HCT116 (cell line): ENCODE results near the gene PALMD. TPM values are rescaled to one million over a fixed set of nuclear protein-coding genes. Genes with fewer than 3 reads are reported as not detected.

ENCODE experiments used
- ATAC-seq: fragments of 200-7000 bp; cut with Tn5 transposase; 2 replicates; pipeline ENCODE4 v1.9.1; 2020; ENCODE audit warnings: mild to moderate bottlenecking, moderate library complexity
- BruUV-seq: library from RNA; stranded (reverse); fragments of 400-500 nt; replicated peaks from 2 replicates; lab custom pipeline; 2021; lab: Mats Ljungman, UMichigan
- CTCF ChIA-PET: fragments of 300-600 bp; sonication (Branson Sonifier 250); formaldehyde crosslinking; loops from one replicate; lab custom pipeline; 2021; ENCODE audit warnings: antibody characterized with exemption; lab: Charles Lee
- POLR2A ChIA-PET: fragments of 300-600, 350-600 bp; sonication (Branson Sonifier 250); formaldehyde crosslinking; loops from one replicate; lab custom pipeline; 2021; ENCODE audit warnings: antibody characterized with exemption; lab: Charles Lee
- RAD21 ChIA-PET, 2 experiments: fragments of 300-600 bp; sonication (Branson Sonifier 250); formaldehyde crosslinking; loops; one replicate each; lab custom pipeline; 2023; ENCODE audit warnings: low total read pairs in 2 of 2; ENCODE audit not compliant: uncharacterized antibody in 2 of 2, unreplicated experiment in 2 of 2, low non-redundant PET in 1 of 2; lab: Charles Lee
- DNase-seq: peaks from one replicate; pipeline ENCODE4 v3.0.0-alpha.2; 2010; ENCODE audit warnings: low read depth, low spot score
- H2AFZ ChIP-seq: fragments of 200-600 bp; shearing (Covaris generic), sonication (generic); 2 replicates; pipeline ENCODE4 v1.6.1; 2017; ENCODE audit warnings: low read depth, mixed run types, mixed read lengths, antibody characterized with exemption, low read length; ENCODE audit not compliant: poor library complexity, severe bottlenecking
- H3K27ac ChIP-seq: 2 replicates; pipeline ENCODE4 v1.5.1; 2012; ENCODE audit warnings: low read depth, low read length
- H3K27me3 ChIP-seq: fragments of 200-600 bp; sonication (generic); 2 replicates; pipeline ENCODE4 v1.6.1; 2016; ENCODE audit warnings: mixed run types, low read length, mixed read lengths; ENCODE audit not compliant: insufficient read depth
- H3K36me3 ChIP-seq, 2 experiments: fragments of 200-500 bp in 1 of 2; fragments of 200-600 bp in 1 of 2; sonication (Bioruptor generic) in 1 of 2; sonication (generic) in 1 of 2; 2 replicates each; pipeline versions ENCODE4 v1.5.1 to v1.6.1; 2014 to 2016; ENCODE audit warnings: low read length in 2 of 2, inconsistent platforms in 1 of 2, mixed read lengths in 1 of 2, mixed run types in 1 of 2; ENCODE audit not compliant: insufficient read depth in 2 of 2, control insufficient read depth in 1 of 2
- H3K4me1 ChIP-seq, 2 experiments: fragments of 200-600 bp in 1 of 2; sonication (generic) in 1 of 2; 2 replicates each; pipeline versions ENCODE4 v1.5.1 to v1.6.1; 2012 to 2017; ENCODE audit warnings: low read length in 2 of 2, inconsistent platforms in 1 of 2, mild to moderate bottlenecking in 1 of 2, mixed read lengths in 1 of 2, mixed run types in 1 of 2, moderate library complexity in 1 of 2; ENCODE audit not compliant: insufficient read depth in 2 of 2, control insufficient read depth in 1 of 2
- H3K4me2 ChIP-seq: fragments of 200-600 bp; sonication (generic); 2 replicates; pipeline ENCODE4 v1.6.1; 2017; ENCODE audit warnings: mixed run types, low read length, mixed read lengths
- H3K4me3 ChIP-seq, 2 experiments: fragments of 200-600 bp in 1 of 2; sonication (generic) in 1 of 2; replicated peaks in 1 of 2; 2 replicates each; pipeline ENCODE4 v1.5.1; 2011 to 2016; ENCODE audit warnings: low read length in 2 of 2, control low read depth in 1 of 2, low read depth in 1 of 2, mild to moderate bottlenecking in 1 of 2, mixed read lengths in 1 of 2, mixed run types in 1 of 2
- H3K79me2 ChIP-seq: fragments of 200-600 bp; sonication (generic); 2 replicates; pipeline ENCODE4 v1.6.1; 2017; ENCODE audit warnings: mild to moderate bottlenecking, mixed run types, low read length, moderate library complexity, mixed read lengths; ENCODE audit not compliant: insufficient read depth
- H3K9ac ChIP-seq: fragments of 200-600 bp; sonication (generic); 2 replicates; pipeline ENCODE4 v1.6.1; 2016; ENCODE audit warnings: low read length, mixed read lengths
- H3K9me2 ChIP-seq: fragments of 200-600 bp; sonication (generic), shearing (Covaris generic); 2 replicates; pipeline ENCODE4 v1.6.1; 2017; ENCODE audit warnings: mixed run types, mild to moderate bottlenecking, moderate library complexity; ENCODE audit not compliant: insufficient read depth
- H3K9me3 ChIP-seq, 2 experiments: fragments of 200-500 bp in 1 of 2; fragments of 200-600 bp in 1 of 2; sonication (Bioruptor generic) in 1 of 2; sonication (generic) in 1 of 2; 2 replicates each; pipeline ENCODE4 v1.6.1; 2014 to 2017; ENCODE audit warnings: low read length in 2 of 2, mixed read lengths in 2 of 2, inconsistent platforms in 1 of 2, low read depth in 1 of 2, mild to moderate bottlenecking in 1 of 2, mixed run types in 1 of 2, moderate library complexity in 1 of 2; ENCODE audit not compliant: control insufficient read depth in 1 of 2, insufficient read depth in 1 of 2
- H4K20me1 ChIP-seq: fragments of 200-600 bp; sonication (generic), shearing (Covaris generic); 2 replicates; pipeline ENCODE4 v1.6.1; 2017; ENCODE audit warnings: mixed run types, mild to moderate bottlenecking, moderate library complexity; ENCODE audit not compliant: insufficient read depth
- CBX3 ChIP-seq: IDR thresholded peaks from 2 replicates; pipeline ENCODE4 v1.6.1; 2012; ENCODE audit warnings: low read depth
- CTCF ChIP-seq, 3 experiments: fragments of 200-600 bp in 1 of 3; sonication (generic) in 1 of 3; IDR thresholded peaks in 2 of 3; conservative IDR thresholded peaks in 1 of 3; 2 replicates each; pipeline ENCODE4 v1.5.1; 2012 to 2017; ENCODE audit warnings: low read depth in 2 of 3, low read length in 2 of 3, antibody characterized with exemption in 1 of 3, borderline replicate concordance in 1 of 3, control low read depth in 1 of 3, mild to moderate bottlenecking in 1 of 3, mixed read lengths in 1 of 3, mixed run types in 1 of 3, moderate library complexity in 1 of 3; ENCODE audit not compliant: insufficient read depth in 1 of 3
- EGR1 ChIP-seq: IDR thresholded peaks from 2 replicates; pipeline ENCODE4 v1.6.1; 2012; ENCODE audit warnings: low read depth
- ELF1 ChIP-seq: IDR thresholded peaks from 2 replicates; pipeline ENCODE4 v1.6.1; 2012; ENCODE audit warnings: low read depth, borderline replicate concordance
- EZH2phosphoT487 ChIP-seq: fragments of 200-600 bp; IDR thresholded peaks from 2 replicates; pipeline ENCODE4 v1.6.1; 2018; ENCODE audit warnings: antibody characterized with exemption, borderline replicate concordance
- FOSL1 ChIP-seq: IDR thresholded peaks from 2 replicates; pipeline ENCODE4 v1.6.1; 2012; ENCODE audit warnings: low read depth
- POLR2A ChIP-seq: IDR thresholded peaks from 2 replicates; pipeline ENCODE4 v1.7.0; 2011; ENCODE audit warnings: borderline replicate concordance; ENCODE audit not compliant: insufficient read depth, insufficient read length; ENCODE audit errors: extremely low read depth
- RAD21 ChIP-seq: IDR thresholded peaks from 2 replicates; pipeline ENCODE4 v1.6.1; 2012; ENCODE audit warnings: low read depth, mild to moderate bottlenecking
- SIN3A ChIP-seq: IDR thresholded peaks from 2 replicates; pipeline ENCODE4 v1.6.1; 2012; ENCODE audit warnings: low read depth
- SP1 ChIP-seq: IDR thresholded peaks from 2 replicates; pipeline ENCODE4 v1.6.1; 2012; ENCODE audit warnings: low read depth
- SRF ChIP-seq: IDR thresholded peaks from 2 replicates; pipeline ENCODE4 v1.6.1; 2012; ENCODE audit warnings: low read depth
- TCF7L2 ChIP-seq: IDR thresholded peaks from 2 replicates; pipeline ENCODE4 v1.7.0; 2011; ENCODE audit warnings: borderline replicate concordance, inconsistent platforms; ENCODE audit not compliant: insufficient read depth, insufficient read length; ENCODE audit errors: extremely low read depth
- YY1 ChIP-seq: IDR thresholded peaks from 2 replicates; pipeline ENCODE4 v1.6.1; 2011; ENCODE audit warnings: low read length, low read depth, moderate library complexity, mild to moderate bottlenecking; ENCODE audit not compliant: insufficient replicate concordance; ENCODE audit errors: extremely low read depth
- intact Hi-C: fragments of 100-400 bp; cut with micrococcal nuclease; formaldehyde crosslinking; loops from 2 replicates; pipeline ENCODE4 v1.10.0; 2022
- total RNA-seq: library from RNA; stranded (reverse); gene quantifications from one replicate; pipeline ENCODE4 v1.2.1, GENCODE V29; 2021; ENCODE audit not compliant: unreplicated experiment
- TF ChIP-seq, protein P1 (sequence below): IDR thresholded peaks from 2 replicates; pipeline ENCODE4 v1.6.1; 2012; ENCODE audit warnings: low read depth

PALMD gene
- total RNA-seq, 1 experiment from 2014 or later = 0.12 TPM

DNA sequence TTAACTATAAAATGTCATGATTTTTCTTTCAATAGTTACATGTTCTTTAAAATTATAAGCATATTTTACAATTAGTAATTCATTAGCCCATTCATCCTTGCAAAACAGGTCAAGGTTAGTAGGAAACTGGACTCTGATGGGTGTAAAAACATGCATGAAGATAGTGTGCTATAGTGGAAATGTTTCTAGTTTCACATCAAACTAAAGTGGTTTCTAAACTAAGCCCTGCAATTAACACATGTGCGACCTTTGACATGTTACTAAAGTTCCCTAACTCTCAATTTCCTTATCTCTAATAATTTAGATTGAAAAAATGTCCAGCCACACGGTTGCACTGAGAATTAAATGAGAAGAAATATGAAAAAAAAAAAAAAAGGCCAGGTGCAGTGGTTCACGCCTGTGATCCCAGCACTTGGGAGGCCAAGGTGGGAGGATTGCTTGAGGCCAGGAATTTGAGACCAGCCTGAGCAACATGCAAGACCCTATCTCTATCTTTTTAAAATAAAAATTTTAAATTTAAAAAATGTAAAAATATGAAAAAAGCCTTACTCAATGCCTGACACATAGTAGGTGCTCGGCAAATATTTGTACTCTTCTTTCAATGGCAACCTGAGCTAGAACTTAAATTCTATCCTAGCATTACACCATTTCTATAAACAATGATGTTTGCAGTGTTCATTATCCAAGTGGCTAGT is 44.1 kb upstream of the PALMD start:
- intact Hi-C loops = no loop called here
- no peak overlapping the region for H3K9ac ChIP-seq
- H3K4me1 ChIP-seq = peaks cover 0 to 10% of the 10 kb centered on the region in 2 experiments; a peak in 3 of 4 replicates
- no peaks in the 10 kb centered on the region for H3K79me2 ChIP-seq
- no peaks in the 10 kb centered on the region for H3K27me3 ChIP-seq
- ChIA-PET CTCF (no interaction called here), POLR2A (no interaction called here), RAD21 (interaction anchor here in 1 of 2 experiments (0.7 kb wide), 1 partner anchor 45 kb away, joined by 3 read pairs; no protein-coding TSS in a partner anchor)
- H3K4me3 ChIP-seq = no peak overlapping the region
- no peak overlapping the region for H3K27ac ChIP-seq
- no peaks in the 10 kb centered on the region for H3K9me3 ChIP-seq
- no peaks in the 10 kb centered on the region for H3K36me3 ChIP-seq
- BruUV-seq = no TSS peak
- ATAC-seq (no peak), DNase-seq (no peak)
- no peak for TF ChIP-seq SRF
- no peak for TF ChIP-seq SIN3A
- TF ChIP-seq TCF7L2 = no peak
- no peak for TF ChIP-seq RAD21
- TF ChIP-seq EGR1 = no peak
- TF ChIP-seq SP1 = no peak
- no peak for TF ChIP-seq CTCF (IDR thresholded peaks at IDR 0.05 in 2 of 3, conservative IDR thresholded peaks at IDR 0.05 in 1 of 3; ENCODE audit: borderline replicate concordance in 1 of 3, insufficient read depth in 1 of 3, low read depth in 2 of 3, low read length in 2 of 3)
- TF ChIP-seq, protein P1, sequence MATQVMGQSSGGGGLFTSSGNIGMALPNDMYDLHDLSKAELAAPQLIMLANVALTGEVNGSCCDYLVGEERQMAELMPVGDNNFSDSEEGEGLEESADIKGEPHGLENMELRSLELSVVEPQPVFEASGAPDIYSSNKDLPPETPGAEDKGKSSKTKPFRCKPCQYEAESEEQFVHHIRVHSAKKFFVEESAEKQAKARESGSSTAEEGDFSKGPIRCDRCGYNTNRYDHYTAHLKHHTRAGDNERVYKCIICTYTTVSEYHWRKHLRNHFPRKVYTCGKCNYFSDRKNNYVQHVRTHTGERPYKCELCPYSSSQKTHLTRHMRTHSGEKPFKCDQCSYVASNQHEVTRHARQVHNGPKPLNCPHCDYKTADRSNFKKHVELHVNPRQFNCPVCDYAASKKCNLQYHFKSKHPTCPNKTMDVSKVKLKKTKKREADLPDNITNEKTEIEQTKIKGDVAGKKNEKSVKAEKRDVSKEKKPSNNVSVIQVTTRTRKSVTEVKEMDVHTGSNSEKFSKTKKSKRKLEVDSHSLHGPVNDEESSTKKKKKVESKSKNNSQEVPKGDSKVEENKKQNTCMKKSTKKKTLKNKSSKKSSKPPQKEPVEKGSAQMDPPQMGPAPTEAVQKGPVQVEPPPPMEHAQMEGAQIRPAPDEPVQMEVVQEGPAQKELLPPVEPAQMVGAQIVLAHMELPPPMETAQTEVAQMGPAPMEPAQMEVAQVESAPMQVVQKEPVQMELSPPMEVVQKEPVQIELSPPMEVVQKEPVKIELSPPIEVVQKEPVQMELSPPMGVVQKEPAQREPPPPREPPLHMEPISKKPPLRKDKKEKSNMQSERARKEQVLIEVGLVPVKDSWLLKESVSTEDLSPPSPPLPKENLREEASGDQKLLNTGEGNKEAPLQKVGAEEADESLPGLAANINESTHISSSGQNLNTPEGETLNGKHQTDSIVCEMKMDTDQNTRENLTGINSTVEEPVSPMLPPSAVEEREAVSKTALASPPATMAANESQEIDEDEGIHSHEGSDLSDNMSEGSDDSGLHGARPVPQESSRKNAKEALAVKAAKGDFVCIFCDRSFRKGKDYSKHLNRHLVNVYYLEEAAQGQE = no peak
- TF ChIP-seq FOSL1 = no peak
- TF ChIP-seq YY1 = no peak
- TF ChIP-seq ELF1 = no peak
- TF ChIP-seq EZH2phosphoT487 = no peak
- TF ChIP-seq POLR2A = no peak
- TF ChIP-seq CBX3 = no peak
- no peaks in the 10 kb centered on the region for H3K9me2 ChIP-seq
- H2AFZ ChIP-seq = no peak overlapping the region
- no peak overlapping the region for H3K4me2 ChIP-seq
- H4K20me1 ChIP-seq = no peaks in the 10 kb centered on the region
